MM.1S (cell line): ENCODE measurements around the gene KRTAP9-7.
"Not testable (repeated sequence)": the region's sequence is repeated elsewhere in the genome, so short reads cannot be mapped to it uniquely, and the experiment has no call there.

ENCODE experiments used
- EZH2 ChIP-seq: fragments of 300-600 bp; sonication (generic); optimal IDR thresholded peaks from 2 replicates; pipeline ENCODE3; 2017; ENCODE audit warnings: low read depth, mild to moderate bottlenecking, antibody characterized with exemption, low read length, mixed read lengths
- EZH2phosphoT487 ChIP-seq: fragments of 300-600 bp; sonication (generic); IDR thresholded peaks from 2 replicates; pipeline ENCODE4 v1.6.1; 2018; ENCODE audit warnings: antibody characterized with exemption, low read length
- TF ChIP-seq, protein P1 (sequence below): fragments of 300-600 bp; sonication (generic); IDR thresholded peaks from 2 replicates; pipeline ENCODE4 v1.5.1; 2016; ENCODE audit warnings: antibody characterized with exemption, low read length, mixed read lengths

GRCh38 chr17:41232399-41233105 is 42.9 kb upstream of the KRTAP9-7 start, which contains the start of gene KRTAP9-3:
- TF ChIP-seq, protein P1, sequence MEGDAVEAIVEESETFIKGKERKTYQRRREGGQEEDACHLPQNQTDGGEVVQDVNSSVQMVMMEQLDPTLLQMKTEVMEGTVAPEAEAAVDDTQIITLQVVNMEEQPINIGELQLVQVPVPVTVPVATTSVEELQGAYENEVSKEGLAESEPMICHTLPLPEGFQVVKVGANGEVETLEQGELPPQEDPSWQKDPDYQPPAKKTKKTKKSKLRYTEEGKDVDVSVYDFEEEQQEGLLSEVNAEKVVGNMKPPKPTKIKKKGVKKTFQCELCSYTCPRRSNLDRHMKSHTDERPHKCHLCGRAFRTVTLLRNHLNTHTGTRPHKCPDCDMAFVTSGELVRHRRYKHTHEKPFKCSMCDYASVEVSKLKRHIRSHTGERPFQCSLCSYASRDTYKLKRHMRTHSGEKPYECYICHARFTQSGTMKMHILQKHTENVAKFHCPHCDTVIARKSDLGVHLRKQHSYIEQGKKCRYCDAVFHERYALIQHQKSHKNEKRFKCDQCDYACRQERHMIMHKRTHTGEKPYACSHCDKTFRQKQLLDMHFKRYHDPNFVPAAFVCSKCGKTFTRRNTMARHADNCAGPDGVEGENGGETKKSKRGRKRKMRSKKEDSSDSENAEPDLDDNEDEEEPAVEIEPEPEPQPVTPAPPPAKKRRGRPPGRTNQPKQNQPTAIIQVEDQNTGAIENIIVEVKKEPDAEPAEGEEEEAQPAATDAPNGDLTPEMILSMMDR, result not testable (repeated sequence)
- not testable (repeated sequence) for TF ChIP-seq EZH2phosphoT487, EZH2
